BLaER1 treated with 17β-estradiol and CSF1 and Interleukin-3, amounts not matched to agents 10 nM and 100 nM (cell line): Measurements from ENCODE around the gene AQP4.

Source experiments
- H3K27ac ChIP-seq, 11 experiments: shearing (Covaris generic); formaldehyde crosslinking; 2 replicates each; pipeline ENCODE4 v1.8.1; 2022
- H3K27me3 ChIP-seq, 11 experiments: shearing (Covaris generic); formaldehyde crosslinking; 2 replicates each; pipeline ENCODE4 v1.8.1; 2022
- H3K36me3 ChIP-seq, 11 experiments: shearing (Covaris generic); formaldehyde crosslinking; 2 replicates each; pipeline ENCODE4 v1.8.1; 2022
- H3K4me1 ChIP-seq, 10 experiments: shearing (Covaris generic); formaldehyde crosslinking; 2 replicates each; pipeline ENCODE4 v1.8.1; 2022
- H3K4me2 ChIP-seq, 11 experiments: shearing (Covaris generic); formaldehyde crosslinking; 2 replicates each; pipeline ENCODE4 v1.8.1; 2022
- H3K4me3 ChIP-seq, 10 experiments: shearing (Covaris generic); formaldehyde crosslinking; 2 replicates each; pipeline ENCODE4 v1.8.1; 2022
- H3K9ac ChIP-seq, 11 experiments: shearing (Covaris generic); formaldehyde crosslinking; 2 replicates each; pipeline ENCODE4 v1.8.1; 2022
- H3K9me3 ChIP-seq, 11 experiments: shearing (Covaris generic); formaldehyde crosslinking; replicated peaks in 1 of 11; 2 replicates each; pipeline ENCODE4 v1.8.1; 2022
- H4K20me1 ChIP-seq, 11 experiments: shearing (Covaris generic); formaldehyde crosslinking; 2 replicates each; pipeline ENCODE4 v1.8.1; 2022
- Cebpa-rat ChIP-seq, 11 experiments: shearing (Covaris generic); IDR thresholded peaks; 2 replicates each; pipeline ENCODE4 v1.8.1; 2022

The AQP4 gene

DNA sequence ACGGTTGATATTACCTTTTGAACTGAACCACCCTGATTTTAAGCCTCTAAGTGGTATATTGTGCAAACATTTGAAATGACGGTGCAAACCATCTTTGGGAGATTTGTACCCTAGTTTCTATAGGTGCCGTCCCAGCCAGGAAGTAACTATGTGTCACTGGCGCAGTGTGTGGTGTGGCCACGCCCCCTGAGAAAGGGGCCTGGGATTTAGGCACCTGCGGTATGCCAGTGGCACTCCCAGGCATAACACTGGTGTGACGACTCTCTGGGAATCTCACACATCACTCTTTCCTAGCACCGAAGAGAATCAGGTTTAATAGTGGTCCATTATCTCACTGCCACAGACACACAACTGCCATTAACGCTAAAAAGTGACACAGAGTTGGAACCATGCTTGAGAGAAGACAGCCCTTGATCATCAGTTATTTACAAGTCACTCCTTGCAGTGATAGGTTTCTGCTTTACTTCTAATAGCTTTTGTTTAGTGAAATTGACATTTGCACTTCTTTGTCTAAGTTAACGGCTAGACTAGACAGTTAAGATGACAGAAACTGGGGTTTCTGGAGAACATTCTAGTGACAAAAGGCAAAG, 11.1 kb downstream of the AQP4 start:
- Histone ChIP-seq H3K9ac (no peak overlapping the region), H3K4me1 (no peaks in the 10 kb centered on the region), H3K36me3 (no peaks in the 10 kb centered on the region), H3K4me3 (no peak overlapping the region), H3K27me3 (no peaks in the 10 kb centered on the region), H3K4me2 (no peak overlapping the region), H3K9me3 (0 out of 22 replicates have a peak, but pooled peaks cover 0 to 3% (median 0%) of the 10 kb centered on the region in 11 experiments), H3K27ac (no peak overlapping the region), H4K20me1 (no peaks in the 10 kb centered on the region)
- no peak for TF ChIP-seq Cebpa-rat (IDR thresholded peaks at IDR 0.05)

DNA sequence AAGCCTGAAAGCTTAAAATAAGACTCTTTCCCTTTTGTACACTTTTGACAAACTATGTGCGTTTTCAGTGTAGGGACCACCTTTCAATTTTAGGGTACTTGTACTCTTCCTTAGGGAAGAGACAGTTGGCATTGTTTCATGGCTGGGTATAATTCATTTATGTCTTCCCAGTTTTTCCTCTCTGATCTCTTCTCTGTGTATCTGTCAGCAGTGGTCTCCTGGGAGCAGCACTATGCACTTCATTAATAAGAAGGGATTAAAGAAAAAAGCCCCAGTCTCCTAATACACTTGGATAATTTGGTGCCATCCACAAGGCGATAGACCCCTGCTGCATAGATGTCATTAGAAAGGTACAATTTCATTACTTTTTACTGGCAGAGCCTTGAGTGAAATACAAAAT, 12.1 kb downstream of the AQP4 start:
- H3K27me3 ChIP-seq, result no peaks in the 10 kb centered on the region
- 0 out of 22 replicates have a peak, but pooled peaks cover 0 to 3% (median 0%) of the 10 kb centered on the region in 11 experiments for H3K9me3 ChIP-seq

GRCh38 chr18:26843760-26844159, 21.7 kb downstream of the AQP4 start:
- Histone ChIP-seq H3K27me3 (no peaks in the 10 kb centered on the region), H3K4me3 (no peak overlapping the region), H3K27ac (no peak overlapping the region), H3K4me2 (no peak overlapping the region), H4K20me1 (no peaks in the 10 kb centered on the region), H3K4me1 (no peaks in the 10 kb centered on the region), H3K36me3 (no peaks in the 10 kb centered on the region), H3K9ac (no peak overlapping the region), H3K9me3 (peaks cover 10 to 20% (median 18%) of the 10 kb centered on the region in 11 experiments; a peak in 19 of 22 replicates)
- TF ChIP-seq Cebpa-rat (IDR thresholded peaks at IDR 0.05), result no peak

More for the DNA sequence above, 12.1 kb downstream of the AQP4 start:
- H4K20me1 ChIP-seq, result no peaks in the 10 kb centered on the region
- no peaks in the 10 kb centered on the region for H3K4me1 ChIP-seq
- H3K4me2 ChIP-seq, result no peak overlapping the region
- no peaks in the 10 kb centered on the region for H3K36me3 ChIP-seq
- no peak for TF ChIP-seq Cebpa-rat (IDR thresholded peaks at IDR 0.05)
- no peak overlapping the region for H3K9ac ChIP-seq
- H3K4me3 ChIP-seq, result no peak overlapping the region
- H3K27ac ChIP-seq, result no peak overlapping the region

GRCh38 chr18:26840965-26841364, 24.5 kb downstream of the AQP4 start:
- no peak overlapping the region for H3K4me2 ChIP-seq
- peaks cover 10 to 20% (median 18%) of the 10 kb centered on the region in 11 experiments; a peak in 19 of 22 replicates for H3K9me3 ChIP-seq
- no peak overlapping the region for H3K9ac ChIP-seq
- no peak for TF ChIP-seq Cebpa-rat (IDR thresholded peaks at IDR 0.05)
- no peak overlapping the region for H3K4me3 ChIP-seq
- no peak overlapping the region for H3K27ac ChIP-seq
- no peaks in the 10 kb centered on the region for H3K4me1 ChIP-seq
- no peaks in the 10 kb centered on the region for H3K36me3 ChIP-seq
- H3K27me3 ChIP-seq, result no peaks in the 10 kb centered on the region
- H4K20me1 ChIP-seq, result no peaks in the 10 kb centered on the region

DNA sequence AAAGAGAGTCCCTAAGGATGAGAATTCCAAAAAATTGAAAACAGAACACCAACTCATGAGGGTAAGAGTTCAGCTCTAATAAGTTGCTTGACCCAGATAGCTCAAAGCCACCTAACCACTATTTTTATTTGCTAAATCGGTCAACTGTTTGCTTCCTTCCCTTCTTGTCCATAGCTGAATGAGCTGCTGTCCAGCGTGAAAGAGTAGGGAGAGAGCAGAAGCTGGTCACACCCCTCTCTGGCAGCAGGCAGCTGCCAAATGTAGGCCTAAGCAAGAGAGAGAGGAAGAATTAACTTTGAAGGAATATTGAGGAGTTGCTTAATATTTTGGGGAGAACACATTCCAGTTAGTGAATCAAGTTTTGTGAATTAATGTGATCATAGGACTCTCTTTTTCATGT, 25.9 kb downstream of the AQP4 start:
- no peak for TF ChIP-seq Cebpa-rat (IDR thresholded peaks at IDR 0.05)
- H3K27me3 ChIP-seq, result no peaks in the 10 kb centered on the region

DNA sequence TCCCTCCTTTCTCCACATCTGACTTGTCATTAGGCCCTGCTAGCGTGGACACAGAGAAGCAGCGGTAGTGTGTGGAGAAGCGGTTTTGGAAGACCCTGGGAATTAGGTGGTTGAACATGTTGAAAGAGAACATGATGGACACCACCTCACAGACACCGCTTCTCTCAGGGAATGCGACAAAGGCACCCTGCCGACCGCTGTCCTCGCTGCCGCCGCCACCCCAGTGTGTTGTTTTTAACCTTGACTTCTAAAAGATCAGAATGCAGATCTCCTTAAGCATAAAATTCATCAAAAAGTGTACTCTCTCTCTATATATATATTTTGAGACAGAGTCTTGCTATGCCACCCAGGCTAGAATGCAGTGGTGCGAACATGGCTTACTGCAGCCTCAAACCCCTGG, 33.2 kb downstream of the AQP4 start:
- Histone ChIP-seq H3K36me3 (no peaks in the 10 kb centered on the region), H3K4me1 (no peaks in the 10 kb centered on the region), H3K27me3 (no peaks in the 10 kb centered on the region), H4K20me1 (no peaks in the 10 kb centered on the region), H3K4me3 (no peak overlapping the region), H3K27ac (no peak overlapping the region), H3K4me2 (no peak overlapping the region), H3K9ac (no peak overlapping the region), H3K9me3 (peaks cover 0 to 7% (median 0%) of the 10 kb centered on the region in 11 experiments; a peak in 3 of 22 replicates)
- TF ChIP-seq Cebpa-rat (IDR thresholded peaks at IDR 0.05), result no peak

More for the DNA sequence above, 25.9 kb downstream of the AQP4 start:
- no peak overlapping the region for H3K9ac ChIP-seq
- H3K36me3 ChIP-seq, result no peaks in the 10 kb centered on the region
- no peak overlapping the region for H3K4me2 ChIP-seq
- H3K27ac ChIP-seq, result no peak overlapping the region
- H3K4me3 ChIP-seq, result no peak overlapping the region
- no peaks in the 10 kb centered on the region for H4K20me1 ChIP-seq
- peaks cover 4 to 12% (median 9%) of the 10 kb centered on the region in 11 experiments; a peak in 19 of 22 replicates for H3K9me3 ChIP-seq
- no peaks in the 10 kb centered on the region for H3K4me1 ChIP-seq

DNA sequence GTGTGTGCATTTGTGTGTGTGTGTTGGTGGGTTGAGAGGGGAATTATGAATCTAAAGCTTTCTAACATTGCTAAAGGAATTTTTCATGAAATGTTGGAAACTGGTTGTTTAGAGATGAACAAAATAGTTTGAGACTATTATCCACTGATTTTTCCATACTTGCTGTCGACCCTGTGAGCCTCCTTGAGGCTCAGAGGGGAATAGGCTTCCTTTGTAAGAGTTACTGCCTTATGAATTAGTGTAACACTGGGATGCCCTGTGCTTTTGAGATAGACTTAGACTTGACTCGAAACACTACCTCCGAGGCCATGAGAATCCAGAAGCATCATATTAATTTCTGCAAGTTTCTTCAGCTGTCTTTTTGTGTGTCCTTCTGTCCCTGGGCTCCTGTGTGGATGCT, 37.9 kb downstream of the AQP4 start:
- no peaks in the 10 kb centered on the region for H3K36me3 ChIP-seq
- TF ChIP-seq Cebpa-rat (IDR thresholded peaks at IDR 0.05), result no peak
- no peak overlapping the region for H3K27ac ChIP-seq
- peaks cover 0 to 7% (median 0%) of the 10 kb centered on the region in 11 experiments; a peak in 3 of 22 replicates for H3K9me3 ChIP-seq
- H3K4me3 ChIP-seq, result no peak overlapping the region
- no peak overlapping the region for H3K9ac ChIP-seq
- peaks cover 0 to 5% (median 0%) of the 10 kb centered on the region in 10 experiments; a peak in 1 of 20 replicates for H3K4me1 ChIP-seq
- no peaks in the 10 kb centered on the region for H3K27me3 ChIP-seq
- no peaks in the 10 kb centered on the region for H4K20me1 ChIP-seq
- no peak overlapping the region for H3K4me2 ChIP-seq

GRCh38 chr18:26826656-26827235, 38.8 kb downstream of the AQP4 start:
- Histone ChIP-seq H3K27ac (no peak overlapping the region), H3K9ac (no peak overlapping the region), H3K9me3 (peaks cover 0 to 7% (median 0%) of the 10 kb centered on the region in 11 experiments; a peak in 3 of 22 replicates), H3K36me3 (no peaks in the 10 kb centered on the region), H3K4me1 (peaks cover 0 to 5% (median 0%) of the 10 kb centered on the region in 10 experiments; a peak in 1 of 20 replicates), H3K4me2 (no peak overlapping the region), H3K27me3 (no peaks in the 10 kb centered on the region), H3K4me3 (no peak overlapping the region), H4K20me1 (no peaks in the 10 kb centered on the region)
- TF ChIP-seq Cebpa-rat (IDR thresholded peaks at IDR 0.05), result no peak

- H4K20me1 ChIP-seq, result no peaks in the 10 kb centered on the region
- H3K9me3 ChIP-seq, result peaks cover 21 to 31% (median 25%) of the 10 kb centered on the region in 11 experiments
- no peak for TF ChIP-seq Cebpa-rat (IDR thresholded peaks at IDR 0.05)
- H3K9ac ChIP-seq, result no peak overlapping the region
- H3K4me1 ChIP-seq, result peaks cover 0 to 5% (median 0%) of the 10 kb centered on the region in 10 experiments; a peak in 1 of 20 replicates
- H3K27ac ChIP-seq, result no peak overlapping the region
- H3K4me3 ChIP-seq, result no peak overlapping the region
- no peaks in the 10 kb centered on the region; a peak in 2 of 22 replicates for H3K36me3 ChIP-seq
- H3K4me2 ChIP-seq, result no peak overlapping the region
- no peaks in the 10 kb centered on the region for H3K27me3 ChIP-seq
These were observed 44.3 kb downstream of the AQP4 start for GRCh38 chr18:26821181-26821580.
